ENCODE data around the gene P2RX3.

GRCh38 chr11:57294225-57295131 lies 43.7 kb upstream of the P2RX3 start:
- no peak for TF ChIP-seq ZBTB7A (tag by site-specific recombination; IDR thresholded peaks at IDR 0.05; ENCODE audit: low read depth)
- TF ChIP-seq PBX3 (CRISPR knock-in tag; IDR thresholded peaks at IDR 0.05): no peak
- no peak for TF ChIP-seq ZNF174 (tag by site-specific recombination; IDR thresholded peaks at IDR 0.05)
- TF ChIP-seq ZNF677 (tag by site-specific recombination; IDR thresholded peaks at IDR 0.05): no peak
- TF ChIP-seq ZBTB10 (tag by site-specific recombination; IDR thresholded peaks at IDR 0.05): no peak
- no peak for TF ChIP-seq ZNF175 (tag by site-specific recombination; IDR thresholded peaks at IDR 0.05)
- TF ChIP-seq CTCF (tag by site-specific recombination; IDR thresholded peaks at IDR 0.05): no peak
- TF ChIP-seq ZBTB49 (tag by site-specific recombination; IDR thresholded peaks at IDR 0.05; ENCODE audit: low read depth): no peak
- TF ChIP-seq ZNF558 (tag by site-specific recombination; IDR thresholded peaks at IDR 0.05): no peak
